ENCODE measurements around the gene PALS2.

Gene PALS2

GRCh38 chr7:24580283-24580946 is 7.2 kb downstream of the PALS2 start:
- DNase-seq: no peak
- in situ Hi-C loops (cut with MboI; ENCODE audit: low pct_unique_long_range_greater_than_20kb, low sequenced_read_pairs): no loop called here

- in situ Hi-C loops (cut with MboI; ENCODE audit: low pct_unique_long_range_greater_than_20kb, low sequenced_read_pairs): no loop called here
- no peak for DNase-seq
These were observed 8.9 kb downstream of the PALS2 start for GRCh38 chr7:24582166-24582565.

GRCh38 chr7:24587853-24588252 is 14.6 kb downstream of the PALS2 start:
- peak; percentile 37 for DNase-seq
- in situ Hi-C loops (cut with MboI; ENCODE audit: low pct_unique_long_range_greater_than_20kb, low sequenced_read_pairs): no loop called here

GRCh38 chr7:24591152-24591551 is 17.9 kb downstream of the PALS2 start:
- DNase-seq: no peak
- in situ Hi-C loops (cut with MboI; ENCODE audit: low pct_unique_long_range_greater_than_20kb, low sequenced_read_pairs): no loop called here

GRCh38 chr7:24595671-24596418 is 22.6 kb downstream of the PALS2 start:
- in situ Hi-C loops (cut with MboI; ENCODE audit: low pct_unique_long_range_greater_than_20kb, low sequenced_read_pairs): no loop called here
- DNase-seq: no peak

- no peak for DNase-seq
- in situ Hi-C loops (cut with MboI; ENCODE audit: low pct_unique_long_range_greater_than_20kb, low sequenced_read_pairs): no loop called here
These were observed 23.8 kb downstream of the PALS2 start for GRCh38 chr7:24597014-24597413.

- DNase-seq: no peak
- in situ Hi-C loops (cut with MboI; ENCODE audit: low pct_unique_long_range_greater_than_20kb, low sequenced_read_pairs): no loop called here
These were observed 28.3 kb downstream of the PALS2 start for GRCh38 chr7:24601600-24601999.

- DNase-seq: no peak
- in situ Hi-C loops (cut with MboI; ENCODE audit: low pct_unique_long_range_greater_than_20kb, low sequenced_read_pairs): no loop called here
These were observed 29.7 kb downstream of the PALS2 start for GRCh38 chr7:24602860-24603456.

- no peak for DNase-seq
- in situ Hi-C loops (cut with MboI; ENCODE audit: low pct_unique_long_range_greater_than_20kb, low sequenced_read_pairs): no loop called here
These were observed 31.4 kb downstream of the PALS2 start for GRCh38 chr7:24604630-24605029.

GRCh38 chr7:24608504-24608903 is 35.3 kb downstream of the PALS2 start:
- no peak for DNase-seq
- in situ Hi-C loops (cut with MboI; ENCODE audit: low pct_unique_long_range_greater_than_20kb, low sequenced_read_pairs): no loop called here

GRCh38 chr7:24609059-24609458 is 35.8 kb downstream of the PALS2 start:
- in situ Hi-C loops (cut with MboI; ENCODE audit: low pct_unique_long_range_greater_than_20kb, low sequenced_read_pairs): no loop called here
- DNase-seq: peak; percentile 6

- DNase-seq: peak; percentile 12
- in situ Hi-C loops (cut with MboI; ENCODE audit: low pct_unique_long_range_greater_than_20kb, low sequenced_read_pairs): no loop called here
These were observed 36.3 kb downstream of the PALS2 start for GRCh38 chr7:24609570-24609969.

- in situ Hi-C loops (cut with MboI; ENCODE audit: low pct_unique_long_range_greater_than_20kb, low sequenced_read_pairs): no loop called here
- DNase-seq: no peak
These were observed 37.9 kb downstream of the PALS2 start for GRCh38 chr7:24611130-24611529.

GRCh38 chr7:24617957-24618616 is 44.8 kb downstream of the PALS2 start:
- in situ Hi-C loops (cut with MboI; ENCODE audit: low pct_unique_long_range_greater_than_20kb, low sequenced_read_pairs): no loop called here
- DNase-seq: no peak

- in situ Hi-C loops (cut with MboI; ENCODE audit: low pct_unique_long_range_greater_than_20kb, low sequenced_read_pairs): no loop called here
These were observed 46.7 kb downstream of the PALS2 start for GRCh38 chr7:24619978-24620377.

GRCh38 chr7:24622646-24623182 is 49.5 kb downstream of the PALS2 start:
- in situ Hi-C loops (cut with MboI; ENCODE audit: low pct_unique_long_range_greater_than_20kb, low sequenced_read_pairs): no loop called here
- DNase-seq: no peak

More at GRCh38 chr7:24619978-24620377, 46.7 kb downstream of the PALS2 start:
- no peak for DNase-seq
